ENCODE measurements around the gene L3MBTL1.

The L3MBTL1 gene

GRCh38 chr20:43508106-43508505 is 609 bp downstream of the L3MBTL1 start:
- intact Hi-C loops (cut with DNase I; ENCODE audit: low total_unique reads): loop anchor here (5.0 kb wide), 1 partner anchor 56 kb away; no protein-coding TSS in a partner anchor
- Histone ChIP-seq H3K36me3 (no peaks in the 10 kb centered on the region), H3K4me3 (peak overlapping the region; percentile 52 to 58), H3K27ac (no peak overlapping the region), H3K27me3 (peaks cover 0 to 20% of the 10 kb centered on the region in 2 donors), H3K9me3 (no peaks in the 10 kb centered on the region), H3K4me1 (peaks cover 0 to 18% (median 10%) of the 10 kb centered on the region in 4 donors)
- DNase-seq: no peak
- TF ChIP-seq CTCF (IDR thresholded peaks at IDR 0.05): no peak

GRCh38 chr20:43508604-43509040 is 1.1 kb downstream of the L3MBTL1 start:
- intact Hi-C loops (cut with DNase I; ENCODE audit: low total_unique reads): loop anchor here (5.0 kb wide), 1 partner anchor 56 kb away; no protein-coding TSS in a partner anchor
- peaks cover 0 to 20% of the 10 kb centered on the region in 2 donors for H3K27me3 ChIP-seq
- no peaks in the 10 kb centered on the region for H3K9me3 ChIP-seq
- peak overlapping the region in 1 of 2 donors; percentile 58 for H3K4me3 ChIP-seq
- H3K4me1 ChIP-seq: peaks cover 0 to 23% (median 12%) of the 10 kb centered on the region in 4 donors
- H3K36me3 ChIP-seq: no peaks in the 10 kb centered on the region
- DNase-seq: no peak
- no peak overlapping the region for H3K27ac ChIP-seq
- TF ChIP-seq CTCF (IDR thresholded peaks at IDR 0.05): no peak

GRCh38 chr20:43511879-43512278 is 4.4 kb downstream of the L3MBTL1 start:
- DNase-seq: no peak
- Histone ChIP-seq H3K27me3 (peaks cover 0 to 14% of the 10 kb centered on the region in 2 donors), H3K27ac (no peak overlapping the region), H3K4me3 (no peak overlapping the region), H3K36me3 (no peaks in the 10 kb centered on the region), H3K9me3 (no peaks in the 10 kb centered on the region), H3K4me1 (peaks cover 0 to 24% (median 16%) of the 10 kb centered on the region in 4 donors)
- TF ChIP-seq CTCF (IDR thresholded peaks at IDR 0.05): no peak
- intact Hi-C loops (cut with DNase I; ENCODE audit: low total_unique reads): no loop called here

GRCh38 chr20:43513372-43513930 is 6.0 kb downstream of the L3MBTL1 start:
- Histone ChIP-seq H3K27ac (peak overlapping the region; percentile 79 to 80), H3K9me3 (no peaks in the 10 kb centered on the region), H3K27me3 (peaks cover 0 to 4% of the 10 kb centered on the region in 2 donors), H3K4me1 (peaks cover 0 to 15% (median 4%) of the 10 kb centered on the region in 4 donors), H3K4me3 (peak overlapping the region; percentile 58 to 74), H3K36me3 (peaks cover 0 to 6% (median 0%) of the 10 kb centered on the region in 3 donors)
- intact Hi-C loops (cut with DNase I; ENCODE audit: low total_unique reads): no loop called here
- DNase-seq: no peak
- no peak for TF ChIP-seq CTCF (IDR thresholded peaks at IDR 0.05)

- peak in 1 of 2 experiments; percentile 33 for TF ChIP-seq CTCF (IDR thresholded peaks at IDR 0.05)
- intact Hi-C loops (cut with DNase I; ENCODE audit: low total_unique reads): no loop called here
- H3K4me3 ChIP-seq: peak overlapping the region; percentile 58 to 74
- H3K27ac ChIP-seq: peak overlapping the region; percentile 79 to 80
- peaks cover 0 to 6% (median 0%) of the 10 kb centered on the region in 3 donors for H3K36me3 ChIP-seq
- no peaks in the 10 kb centered on the region for H3K9me3 ChIP-seq
- no peaks in the 10 kb centered on the region for H3K27me3 ChIP-seq
- peaks cover 0 to 15% (median 4%) of the 10 kb centered on the region in 4 donors for H3K4me1 ChIP-seq
- DNase-seq: peak; percentile 98 to 99
Observed at GRCh38 chr20:43513931-43514647, 6.6 kb downstream of the L3MBTL1 start.

All from tibial artery (tissue), 4 donors.